ENCODE results near the gene FAF1. TPM values are rescaled to one million over a fixed set of nuclear protein-coding genes. Genes with fewer than 3 reads are reported as not detected.

FAF1 gene
- total and polyA plus RNA-seq, 9 of the 15 experiments (the other 6 are each of a cell fraction or from before 2014, with no cell fraction given), result 48.7 to 225 (median 118) TPM

DNA sequence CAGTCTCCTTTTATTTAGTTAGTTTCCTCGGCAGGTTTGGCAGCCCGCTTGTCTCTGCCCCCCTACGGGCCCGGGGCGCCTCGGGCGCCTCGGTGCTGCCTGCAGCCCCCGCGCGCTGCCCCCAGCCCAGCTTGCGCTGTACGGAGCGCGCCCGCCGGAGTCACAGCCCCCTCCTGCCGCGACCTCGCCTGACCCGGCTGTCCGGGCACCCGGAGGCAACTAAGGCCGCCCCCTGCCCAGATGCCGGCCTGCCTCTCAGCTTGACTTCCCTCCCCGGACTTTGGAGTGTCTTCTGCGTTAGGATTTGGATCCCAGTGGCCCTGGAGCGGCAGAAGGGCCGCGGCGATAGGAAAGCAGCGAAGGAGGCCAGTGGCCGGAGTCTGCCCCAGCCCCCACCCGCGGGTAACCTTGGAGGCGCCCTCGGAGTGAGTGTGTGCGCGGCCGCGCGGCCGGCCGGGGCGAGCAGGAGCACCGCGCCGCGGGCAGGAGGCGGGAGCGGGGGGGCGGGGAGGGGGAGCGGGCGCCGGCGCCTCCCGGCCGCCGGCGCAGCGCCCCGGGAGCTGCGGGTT lies 17.6 kb upstream of the FAF1 start (continued):
- no peak for TF ChIP-seq PRPF4 (IDR thresholded peaks at IDR 0.05; ENCODE audit: insufficient read depth, low read depth, low read length, poor library complexity, severe bottlenecking)
- TF ChIP-seq FOXP4 (CRISPR knock-in tag; IDR thresholded peaks at IDR 0.05; ENCODE audit: borderline replicate concordance), result no peak
- TF ChIP-seq ZFP1 (CRISPR knock-in tag; IDR thresholded peaks at IDR 0.05), result no peak
- no peak for TF ChIP-seq MAFK (IDR thresholded peaks at IDR 0.05; ENCODE audit: low read length)
- no peak for TF ChIP-seq KLF6 (CRISPR knock-in tag; IDR thresholded peaks at IDR 0.05; ENCODE audit: borderline replicate concordance)
- no peak for TF ChIP-seq ATF2 (CRISPR knock-in tag; IDR thresholded peaks at IDR 0.05)
- TF ChIP-seq, protein P1, sequence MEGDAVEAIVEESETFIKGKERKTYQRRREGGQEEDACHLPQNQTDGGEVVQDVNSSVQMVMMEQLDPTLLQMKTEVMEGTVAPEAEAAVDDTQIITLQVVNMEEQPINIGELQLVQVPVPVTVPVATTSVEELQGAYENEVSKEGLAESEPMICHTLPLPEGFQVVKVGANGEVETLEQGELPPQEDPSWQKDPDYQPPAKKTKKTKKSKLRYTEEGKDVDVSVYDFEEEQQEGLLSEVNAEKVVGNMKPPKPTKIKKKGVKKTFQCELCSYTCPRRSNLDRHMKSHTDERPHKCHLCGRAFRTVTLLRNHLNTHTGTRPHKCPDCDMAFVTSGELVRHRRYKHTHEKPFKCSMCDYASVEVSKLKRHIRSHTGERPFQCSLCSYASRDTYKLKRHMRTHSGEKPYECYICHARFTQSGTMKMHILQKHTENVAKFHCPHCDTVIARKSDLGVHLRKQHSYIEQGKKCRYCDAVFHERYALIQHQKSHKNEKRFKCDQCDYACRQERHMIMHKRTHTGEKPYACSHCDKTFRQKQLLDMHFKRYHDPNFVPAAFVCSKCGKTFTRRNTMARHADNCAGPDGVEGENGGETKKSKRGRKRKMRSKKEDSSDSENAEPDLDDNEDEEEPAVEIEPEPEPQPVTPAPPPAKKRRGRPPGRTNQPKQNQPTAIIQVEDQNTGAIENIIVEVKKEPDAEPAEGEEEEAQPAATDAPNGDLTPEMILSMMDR (IDR thresholded peaks at IDR 0.05 in 2 of 3, conservative IDR thresholded peaks at IDR 0.05 in 1 of 3; ENCODE audit: insufficient read depth in 2 of 3, low read depth in 1 of 3, low read length in 3 of 3), result no peak
- TF ChIP-seq, protein P2, sequence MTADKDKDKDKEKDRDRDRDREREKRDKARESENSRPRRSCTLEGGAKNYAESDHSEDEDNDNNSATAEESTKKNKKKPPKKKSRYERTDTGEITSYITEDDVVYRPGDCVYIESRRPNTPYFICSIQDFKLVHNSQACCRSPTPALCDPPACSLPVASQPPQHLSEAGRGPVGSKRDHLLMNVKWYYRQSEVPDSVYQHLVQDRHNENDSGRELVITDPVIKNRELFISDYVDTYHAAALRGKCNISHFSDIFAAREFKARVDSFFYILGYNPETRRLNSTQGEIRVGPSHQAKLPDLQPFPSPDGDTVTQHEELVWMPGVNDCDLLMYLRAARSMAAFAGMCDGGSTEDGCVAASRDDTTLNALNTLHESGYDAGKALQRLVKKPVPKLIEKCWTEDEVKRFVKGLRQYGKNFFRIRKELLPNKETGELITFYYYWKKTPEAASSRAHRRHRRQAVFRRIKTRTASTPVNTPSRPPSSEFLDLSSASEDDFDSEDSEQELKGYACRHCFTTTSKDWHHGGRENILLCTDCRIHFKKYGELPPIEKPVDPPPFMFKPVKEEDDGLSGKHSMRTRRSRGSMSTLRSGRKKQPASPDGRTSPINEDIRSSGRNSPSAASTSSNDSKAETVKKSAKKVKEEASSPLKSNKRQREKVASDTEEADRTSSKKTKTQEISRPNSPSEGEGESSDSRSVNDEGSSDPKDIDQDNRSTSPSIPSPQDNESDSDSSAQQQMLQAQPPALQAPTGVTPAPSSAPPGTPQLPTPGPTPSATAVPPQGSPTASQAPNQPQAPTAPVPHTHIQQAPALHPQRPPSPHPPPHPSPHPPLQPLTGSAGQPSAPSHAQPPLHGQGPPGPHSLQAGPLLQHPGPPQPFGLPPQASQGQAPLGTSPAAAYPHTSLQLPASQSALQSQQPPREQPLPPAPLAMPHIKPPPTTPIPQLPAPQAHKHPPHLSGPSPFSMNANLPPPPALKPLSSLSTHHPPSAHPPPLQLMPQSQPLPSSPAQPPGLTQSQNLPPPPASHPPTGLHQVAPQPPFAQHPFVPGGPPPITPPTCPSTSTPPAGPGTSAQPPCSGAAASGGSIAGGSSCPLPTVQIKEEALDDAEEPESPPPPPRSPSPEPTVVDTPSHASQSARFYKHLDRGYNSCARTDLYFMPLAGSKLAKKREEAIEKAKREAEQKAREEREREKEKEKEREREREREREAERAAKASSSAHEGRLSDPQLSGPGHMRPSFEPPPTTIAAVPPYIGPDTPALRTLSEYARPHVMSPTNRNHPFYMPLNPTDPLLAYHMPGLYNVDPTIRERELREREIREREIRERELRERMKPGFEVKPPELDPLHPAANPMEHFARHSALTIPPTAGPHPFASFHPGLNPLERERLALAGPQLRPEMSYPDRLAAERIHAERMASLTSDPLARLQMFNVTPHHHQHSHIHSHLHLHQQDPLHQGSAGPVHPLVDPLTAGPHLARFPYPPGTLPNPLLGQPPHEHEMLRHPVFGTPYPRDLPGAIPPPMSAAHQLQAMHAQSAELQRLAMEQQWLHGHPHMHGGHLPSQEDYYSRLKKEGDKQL (CRISPR knock-in tag; IDR thresholded peaks at IDR 0.05; ENCODE audit: borderline replicate concordance), result no peak
- no peak for TF ChIP-seq ZNF586 (CRISPR knock-in tag; conservative IDR thresholded peaks at IDR 0.05)
- no peak for TF ChIP-seq ZFP36 (IDR thresholded peaks at IDR 0.05; ENCODE audit: low read depth, low read length, partially characterized antibody)
- TF ChIP-seq FOSL1 (tag; conservative IDR thresholded peaks at IDR 0.05), result peak; percentile 57; the same call in 1 of the 2 replicates
- TF ChIP-seq ELF4 (CRISPR knock-in tag; IDR thresholded peaks at IDR 0.05), result no peak
- TF ChIP-seq ZBTB7A (IDR thresholded peaks at IDR 0.05; ENCODE audit: borderline replicate concordance, control insufficient read depth, low read depth, low read length), result peak; percentile 75
- no peak for TF ChIP-seq ZBTB26 (CRISPR knock-in tag; IDR thresholded peaks at IDR 0.05)
- no peak for TF ChIP-seq EHMT2 (IDR thresholded peaks at IDR 0.05)

Measured in K562 (cell line).